COLO668 (cell line): ENCODE data around the gene BCAR1.
"Not testable (repeated sequence)": the region's sequence is repeated elsewhere in the genome, so short reads cannot be mapped to it uniquely, and the experiment has no call there.

ENCODE experiments used
- DNase-seq: peaks from one replicate; lab custom pipeline; 2025; ENCODE audit not compliant: unreplicated experiment; lab: John Stamatoyannopoulos, UW

Gene BCAR1, protein sequence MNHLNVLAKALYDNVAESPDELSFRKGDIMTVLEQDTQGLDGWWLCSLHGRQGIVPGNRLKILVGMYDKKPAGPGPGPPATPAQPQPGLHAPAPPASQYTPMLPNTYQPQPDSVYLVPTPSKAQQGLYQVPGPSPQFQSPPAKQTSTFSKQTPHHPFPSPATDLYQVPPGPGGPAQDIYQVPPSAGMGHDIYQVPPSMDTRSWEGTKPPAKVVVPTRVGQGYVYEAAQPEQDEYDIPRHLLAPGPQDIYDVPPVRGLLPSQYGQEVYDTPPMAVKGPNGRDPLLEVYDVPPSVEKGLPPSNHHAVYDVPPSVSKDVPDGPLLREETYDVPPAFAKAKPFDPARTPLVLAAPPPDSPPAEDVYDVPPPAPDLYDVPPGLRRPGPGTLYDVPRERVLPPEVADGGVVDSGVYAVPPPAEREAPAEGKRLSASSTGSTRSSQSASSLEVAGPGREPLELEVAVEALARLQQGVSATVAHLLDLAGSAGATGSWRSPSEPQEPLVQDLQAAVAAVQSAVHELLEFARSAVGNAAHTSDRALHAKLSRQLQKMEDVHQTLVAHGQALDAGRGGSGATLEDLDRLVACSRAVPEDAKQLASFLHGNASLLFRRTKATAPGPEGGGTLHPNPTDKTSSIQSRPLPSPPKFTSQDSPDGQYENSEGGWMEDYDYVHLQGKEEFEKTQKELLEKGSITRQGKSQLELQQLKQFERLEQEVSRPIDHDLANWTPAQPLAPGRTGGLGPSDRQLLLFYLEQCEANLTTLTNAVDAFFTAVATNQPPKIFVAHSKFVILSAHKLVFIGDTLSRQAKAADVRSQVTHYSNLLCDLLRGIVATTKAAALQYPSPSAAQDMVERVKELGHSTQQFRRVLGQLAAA

DNA sequence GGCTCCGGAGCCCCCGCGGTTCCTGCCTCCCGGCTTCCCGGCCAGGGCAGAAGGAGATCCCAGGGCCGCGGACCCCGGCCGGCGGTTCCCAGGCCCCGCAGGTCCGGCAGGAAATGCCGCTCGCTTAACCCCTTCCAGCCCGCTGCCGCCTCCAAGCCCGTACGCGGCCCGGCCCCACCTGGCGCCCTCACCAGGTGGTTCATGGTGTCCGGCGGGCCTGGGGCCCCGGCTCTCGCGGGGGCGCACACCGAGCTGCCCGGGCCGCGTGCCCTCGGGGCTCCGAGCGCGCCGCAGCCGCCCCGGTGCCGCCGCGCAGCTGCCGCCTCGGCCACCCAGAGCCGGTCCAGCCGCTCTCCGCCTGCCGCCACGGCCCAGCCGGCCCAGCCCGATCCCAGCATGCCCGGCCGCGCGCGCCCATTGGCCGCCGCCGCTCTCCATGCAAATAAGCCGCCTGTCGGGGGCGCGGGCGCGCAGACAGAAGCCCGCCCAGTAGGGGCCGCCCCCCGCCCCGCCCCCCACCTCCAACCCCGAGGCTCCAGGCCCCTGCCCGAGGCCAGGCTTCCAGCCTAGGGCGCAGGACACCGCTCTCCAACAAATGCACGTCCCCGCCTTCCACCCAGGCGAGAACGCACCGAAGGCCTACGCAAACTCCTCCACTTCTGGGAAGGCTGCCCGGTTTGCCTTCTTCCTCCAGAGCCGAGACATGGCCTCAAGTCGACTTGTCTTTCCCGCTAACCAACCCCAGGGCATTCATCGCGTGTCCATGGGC is at the start of gene BCAR1:
TSS of gene BCAR1 (minus strand) at position 345 of the 769 bp plus-strand sequence. CDS start at position 203, 142 bp downstream.
- DNase-seq = peak; percentile 90

DNA sequence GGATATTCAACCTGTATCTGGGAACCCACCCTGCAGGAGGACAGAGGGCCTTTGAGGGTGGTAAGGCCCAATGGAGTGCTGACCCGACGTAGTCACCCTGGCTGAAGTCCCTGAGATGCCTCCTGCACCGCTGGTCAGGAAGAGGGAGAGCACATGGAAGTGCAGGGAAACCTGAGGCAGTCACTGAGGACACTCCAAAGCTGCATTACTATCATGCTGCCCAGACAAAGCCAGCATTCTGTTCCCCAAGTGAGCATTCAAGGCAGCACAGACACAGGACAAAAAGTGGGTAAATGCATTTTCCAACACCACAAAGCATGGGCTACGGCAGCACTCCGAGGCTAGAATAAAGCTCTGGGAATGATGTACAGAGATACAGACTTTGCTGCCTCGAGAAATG is 46.8 kb upstream of the BCAR1 start:
- DNase-seq = no peak

DNA sequence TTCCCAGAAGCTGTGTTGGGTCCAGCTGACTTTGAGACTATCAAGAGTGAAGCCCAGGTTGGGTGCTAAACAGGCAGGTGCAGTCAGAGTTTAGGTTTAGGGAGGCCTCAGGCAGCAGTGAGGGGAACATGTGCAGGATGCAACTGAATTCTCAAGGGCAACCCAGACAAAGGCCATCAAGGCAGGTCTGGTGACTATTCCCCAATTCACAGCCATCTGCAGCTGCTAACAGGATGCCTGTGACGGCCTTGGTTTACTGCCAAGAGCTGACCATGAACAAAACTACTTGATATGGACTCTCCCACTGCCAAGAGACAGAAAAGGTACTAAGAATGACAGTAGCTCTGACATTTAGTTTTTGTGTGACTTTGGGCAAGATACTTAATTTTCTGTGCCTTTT is 45.2 kb upstream of the BCAR1 start:
- DNase-seq = no peak

DNA sequence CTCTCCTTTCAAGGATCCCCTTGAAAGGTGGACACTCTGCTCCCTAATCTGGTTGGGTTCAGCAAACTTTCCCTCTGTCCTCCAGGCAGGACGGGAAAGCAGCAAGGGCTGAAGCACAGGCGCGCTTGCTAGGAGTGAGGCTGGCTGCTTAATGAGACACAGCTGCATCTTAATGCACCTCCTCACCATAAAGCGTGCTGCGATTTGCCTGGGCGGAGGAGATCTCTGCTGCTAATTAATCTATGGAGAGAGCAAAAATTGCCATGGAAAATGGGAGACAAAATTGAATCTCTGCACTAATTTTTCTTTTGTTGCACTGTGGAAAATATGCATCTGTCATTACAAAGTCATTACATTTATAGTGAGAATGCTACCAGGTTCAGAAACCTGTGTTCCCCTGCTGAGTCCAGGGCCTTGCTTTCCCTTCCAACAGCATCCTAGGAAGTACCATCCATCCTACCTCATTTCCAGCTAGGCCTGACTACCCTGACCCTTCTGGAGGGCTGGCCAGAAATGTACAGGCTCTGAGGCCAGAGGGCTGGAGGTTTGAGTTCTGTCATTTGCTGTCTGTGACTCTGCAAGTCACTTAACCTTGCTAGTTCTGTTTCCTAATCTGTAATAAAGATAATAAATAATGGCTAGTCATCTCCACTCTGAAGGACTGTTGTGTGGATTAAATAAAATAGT is 43.5 kb upstream of the BCAR1 start:
- no peak for DNase-seq

DNA sequence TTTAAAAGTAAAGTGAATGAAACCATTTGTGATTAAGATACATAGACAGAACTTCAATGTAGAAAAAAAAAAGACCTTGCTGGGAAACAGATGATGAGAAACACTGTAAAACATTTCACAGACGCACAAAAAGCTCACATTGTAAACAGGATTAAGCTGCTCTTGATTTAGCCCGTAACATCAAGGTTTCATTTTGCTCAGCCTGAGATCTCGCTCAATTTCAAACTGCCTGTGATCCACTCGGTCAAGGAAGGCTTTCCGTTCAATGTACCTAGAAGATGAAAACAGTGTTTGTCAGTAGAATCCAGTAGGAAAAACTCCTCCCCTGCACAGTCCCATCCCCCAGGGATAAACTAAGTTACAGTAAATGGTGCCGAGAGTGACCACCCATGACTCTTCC is 42.3 kb upstream of the BCAR1 start:
- DNase-seq = no peak

DNA sequence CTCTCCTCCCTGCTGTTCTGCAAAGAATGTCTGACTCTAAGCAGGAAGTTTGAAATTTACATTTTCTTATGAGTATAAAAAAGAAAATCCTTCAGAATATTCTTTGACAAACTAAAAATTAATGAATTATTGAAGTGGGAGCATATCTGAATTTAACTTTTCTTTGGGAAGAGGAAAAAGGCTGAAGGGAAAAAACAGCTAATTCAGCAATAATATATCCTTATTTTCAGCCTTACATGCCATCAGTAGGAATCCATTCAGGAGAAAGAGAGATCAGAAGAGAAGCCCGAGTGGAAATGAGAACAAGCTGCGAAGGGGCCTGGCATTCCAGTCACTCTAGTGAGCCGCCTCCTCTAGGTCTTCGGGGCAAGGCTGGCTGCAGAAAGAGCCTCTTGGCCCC is 41.7 kb upstream of the BCAR1 start:
- DNase-seq = no peak

DNA sequence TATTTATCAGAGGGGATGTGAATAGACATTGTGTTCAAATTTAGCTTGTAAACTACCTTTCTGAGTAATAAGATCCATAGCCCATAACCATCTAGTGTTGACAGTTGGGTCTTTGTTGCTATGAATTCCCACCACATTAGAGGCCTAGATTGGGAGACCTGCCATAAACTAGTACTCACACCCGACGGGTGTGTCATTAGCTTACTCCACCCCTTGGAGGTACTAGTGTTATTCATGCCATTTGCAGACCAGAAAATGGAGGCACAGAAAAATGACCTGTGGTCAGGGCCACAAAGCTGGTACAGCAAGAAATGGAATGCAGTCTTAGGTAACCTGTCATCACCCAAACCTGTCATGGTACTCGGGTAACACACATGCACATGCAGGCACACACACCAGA is 41.3 kb upstream of the BCAR1 start:
- DNase-seq = no peak

DNA sequence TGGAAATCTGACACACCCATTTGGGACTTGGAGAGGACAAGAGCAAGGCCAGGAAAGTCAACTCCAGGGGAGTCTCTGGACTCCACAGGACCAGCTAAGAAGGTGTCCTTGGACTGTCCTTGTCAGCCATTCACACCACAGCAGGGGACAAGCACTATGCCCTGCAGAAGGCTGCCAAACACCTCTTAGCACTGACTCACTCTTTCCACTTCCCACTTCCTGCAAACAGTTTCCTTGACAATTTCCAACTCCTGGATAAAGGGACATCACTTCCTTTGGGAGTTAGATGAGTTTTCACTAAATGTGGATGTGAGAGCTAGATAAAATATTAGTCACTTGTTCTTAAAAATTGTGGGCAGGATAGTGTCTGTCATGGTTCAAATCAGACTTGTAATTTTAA is 37.8 kb upstream of the BCAR1 start:
- no peak for DNase-seq

DNA sequence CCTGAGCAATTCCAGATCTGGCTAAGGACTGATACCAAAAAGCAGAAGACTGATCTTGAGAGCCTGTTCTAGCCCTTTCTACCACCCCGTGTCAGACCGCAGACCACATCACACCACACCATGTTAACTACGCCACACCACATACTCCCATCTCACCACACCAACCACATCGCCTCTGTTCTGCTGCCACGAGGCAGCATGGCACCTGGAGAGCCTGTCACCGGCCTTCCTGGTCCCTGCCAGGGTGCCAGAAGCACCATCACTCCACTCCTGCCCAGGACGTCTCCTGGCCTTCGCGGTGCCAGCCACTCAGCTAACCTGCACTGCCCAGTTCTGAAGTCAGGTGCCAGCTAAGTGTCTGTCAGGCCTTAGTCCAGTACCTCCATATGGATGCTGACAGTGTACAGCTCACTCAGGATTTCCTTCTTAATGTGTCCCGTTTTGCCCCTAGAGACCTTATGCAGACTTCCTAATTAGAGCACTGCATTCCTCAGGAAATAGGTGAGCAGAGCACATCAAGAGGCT is 37.2 kb upstream of the BCAR1 start:
- no peak for DNase-seq

DNA sequence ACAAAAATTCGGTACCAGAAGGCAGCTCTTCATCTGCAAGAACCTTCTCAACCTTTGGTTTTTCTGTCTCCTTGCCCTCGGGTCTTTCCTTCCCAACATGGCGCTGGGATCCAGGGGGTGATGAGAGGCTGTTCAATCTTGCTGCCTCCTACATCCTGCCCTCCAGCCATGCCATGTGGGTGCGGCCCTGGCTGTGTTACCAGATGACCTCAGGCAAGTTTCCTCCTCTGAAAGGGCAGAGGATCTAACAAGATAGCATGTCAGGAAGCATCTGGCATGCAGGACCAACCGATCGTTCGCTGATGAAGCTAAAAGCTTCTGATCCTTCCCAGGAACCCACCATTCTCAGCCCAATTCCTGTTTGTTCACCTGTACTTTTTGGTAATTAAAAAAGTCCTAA is 36.8 kb upstream of the BCAR1 start:
- DNase-seq = no peak

DNA sequence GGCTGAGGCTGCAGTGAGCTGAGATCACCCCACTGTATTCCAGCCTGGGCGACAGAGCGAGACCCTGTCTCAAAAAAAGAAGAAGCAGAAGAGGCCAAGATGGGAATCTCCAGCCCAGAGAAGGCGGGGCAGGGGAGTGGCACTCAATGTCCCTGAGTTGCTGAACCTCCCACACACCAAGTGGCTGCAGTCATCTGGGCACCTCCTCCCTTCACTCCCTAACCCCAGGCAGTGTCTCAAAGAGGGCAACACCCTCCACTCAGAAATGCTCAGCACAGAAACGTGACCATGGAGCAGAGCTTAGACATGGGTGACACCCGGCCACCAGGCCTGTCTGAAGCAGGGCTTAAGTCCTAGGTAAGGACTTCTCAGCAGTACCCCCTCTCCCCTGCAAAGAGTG is 36.3 kb upstream of the BCAR1 start:
- no peak for DNase-seq

DNA sequence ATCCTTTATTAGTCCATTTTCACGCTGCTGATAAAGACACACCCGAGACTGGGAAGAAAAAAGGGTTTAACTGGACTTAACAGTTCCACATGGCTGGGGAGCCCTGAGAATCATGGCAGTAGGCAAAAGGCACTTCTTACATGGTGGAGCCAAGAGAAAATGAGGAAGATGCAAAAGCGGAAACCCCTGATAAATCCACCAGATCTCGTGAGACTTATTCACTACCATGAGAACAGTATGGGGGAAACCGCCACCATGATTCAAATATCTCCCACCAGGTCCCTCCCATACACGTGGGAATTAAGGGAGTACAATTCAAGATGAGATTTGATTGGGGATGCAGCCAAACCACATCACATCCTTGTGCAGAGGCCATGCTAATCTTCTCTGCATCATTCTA is 35.0 kb upstream of the BCAR1 start:
- DNase-seq = no peak

DNA sequence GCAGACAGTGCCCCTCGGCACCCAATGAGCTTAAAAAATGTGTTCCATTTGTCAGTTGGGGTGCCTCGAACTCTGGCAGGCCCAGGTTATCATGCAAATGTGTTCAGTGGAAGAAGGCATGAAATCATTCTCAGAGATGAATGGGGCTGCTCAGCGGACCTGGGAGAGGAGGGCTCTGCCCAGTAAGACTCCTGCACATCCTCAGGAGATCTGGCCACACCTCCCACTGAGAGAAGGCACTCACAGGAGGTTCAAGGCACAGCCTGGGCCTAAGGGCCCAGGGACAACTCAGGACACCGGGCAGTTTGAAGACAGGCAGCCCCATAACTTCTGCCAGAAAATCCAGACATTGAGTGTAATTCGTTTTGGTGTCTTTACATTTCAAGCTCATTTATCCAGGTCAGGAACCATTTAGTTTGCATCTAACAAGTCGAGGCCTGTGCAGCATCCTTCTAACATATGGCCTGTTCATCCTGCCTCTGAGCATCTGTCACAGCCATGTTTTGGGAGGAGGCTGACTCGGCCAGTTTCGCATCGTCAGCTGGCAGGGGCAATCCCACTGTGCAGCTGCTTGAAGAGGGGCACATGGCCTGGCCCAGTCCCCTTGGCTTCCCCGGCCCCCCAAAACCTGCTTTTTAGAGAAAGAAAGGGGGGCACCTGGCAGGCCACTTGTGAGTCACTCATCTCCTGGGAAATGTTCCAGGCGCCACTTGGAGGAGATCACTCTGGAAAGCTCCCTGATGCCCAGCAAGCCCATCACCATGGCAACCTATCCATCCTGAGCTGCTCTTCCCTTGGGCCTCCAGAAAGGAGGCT is 31.2 kb upstream of the BCAR1 start:
- DNase-seq = no peak

DNA sequence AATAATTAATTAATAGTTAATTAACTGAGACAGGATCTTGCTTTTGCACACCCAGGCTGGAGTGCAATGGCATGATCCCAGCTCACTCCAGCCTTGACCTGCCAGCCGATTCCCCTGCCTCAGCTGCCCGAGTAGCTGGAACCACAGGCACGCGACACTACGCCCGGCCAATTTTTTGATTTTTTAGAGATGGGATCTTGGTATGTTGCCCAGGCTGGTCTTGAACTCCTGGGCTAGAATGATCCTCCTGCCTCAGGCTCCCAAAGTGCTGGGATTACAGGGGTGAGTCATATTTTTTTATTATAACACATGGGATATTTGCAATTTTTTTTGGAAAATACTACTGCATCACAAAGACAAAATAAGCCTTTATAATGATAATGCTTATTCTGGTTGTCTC is 30.4 kb upstream of the BCAR1 start:
- no peak for DNase-seq

DNA sequence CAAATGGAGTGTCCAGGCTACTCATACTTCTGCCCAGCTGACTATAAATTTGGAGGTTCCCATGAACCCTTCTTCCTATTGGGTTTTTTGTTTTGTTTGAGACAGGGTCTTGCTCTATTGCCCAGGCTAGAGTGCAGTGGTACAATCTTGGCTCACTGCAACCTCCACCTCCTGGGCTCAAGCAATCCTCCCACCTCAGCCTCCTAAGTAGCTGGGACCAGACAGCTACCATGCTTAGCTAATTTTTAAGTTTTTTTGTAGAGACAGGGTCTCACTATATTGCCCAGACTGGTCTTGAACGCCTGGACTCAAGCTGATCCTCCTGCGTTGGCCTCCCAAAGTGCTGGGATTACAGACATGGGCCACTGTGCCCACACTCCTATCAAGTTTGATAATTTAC is 29.6 kb upstream of the BCAR1 start:
- DNase-seq = not testable (repeated sequence)

DNA sequence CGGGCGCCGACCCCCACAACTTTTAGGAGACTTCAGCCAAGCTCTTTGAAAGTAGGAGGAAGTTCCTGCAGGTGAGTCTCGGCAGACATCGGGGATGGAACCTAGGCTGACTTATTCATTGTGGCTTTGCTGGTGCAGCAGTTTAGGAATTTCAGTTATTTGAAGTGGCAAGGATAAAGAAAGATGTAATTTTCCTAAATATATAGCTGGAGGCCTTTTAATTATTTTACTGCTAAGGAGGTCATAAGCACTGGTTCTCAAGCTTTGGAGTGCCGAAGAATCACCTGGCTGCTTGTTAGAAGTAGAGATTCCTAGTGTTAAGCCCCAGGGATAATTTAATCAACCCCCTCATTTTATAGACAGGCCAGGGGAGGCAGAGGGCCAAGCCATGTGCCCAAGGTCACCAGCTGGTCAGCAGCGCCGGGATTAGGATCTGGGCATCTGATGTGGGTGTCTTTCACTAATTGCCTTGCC is 28.9 kb upstream of the BCAR1 start:
- no peak for DNase-seq

DNA sequence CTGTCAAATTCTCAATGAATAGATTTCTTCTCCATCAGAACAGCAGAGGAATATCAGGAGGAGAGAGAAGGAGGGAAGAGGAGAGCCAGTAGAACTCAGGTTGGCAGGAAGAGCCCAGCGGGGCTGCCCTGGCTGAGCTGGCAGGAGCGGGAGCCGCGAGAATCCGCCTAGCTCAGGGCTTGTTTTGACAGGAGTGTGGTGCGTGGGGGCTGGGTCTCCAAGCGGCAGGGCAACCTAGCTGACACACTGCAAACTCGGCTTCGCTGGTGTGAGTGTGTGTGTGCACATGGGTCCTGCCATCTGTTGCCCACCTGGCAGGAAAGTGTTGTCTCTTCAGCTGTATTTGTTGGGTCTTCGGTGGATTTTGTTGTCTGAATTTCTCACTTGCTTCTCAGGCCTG is 27.9 kb upstream of the BCAR1 start:
- peak; percentile 34 for DNase-seq

DNA sequence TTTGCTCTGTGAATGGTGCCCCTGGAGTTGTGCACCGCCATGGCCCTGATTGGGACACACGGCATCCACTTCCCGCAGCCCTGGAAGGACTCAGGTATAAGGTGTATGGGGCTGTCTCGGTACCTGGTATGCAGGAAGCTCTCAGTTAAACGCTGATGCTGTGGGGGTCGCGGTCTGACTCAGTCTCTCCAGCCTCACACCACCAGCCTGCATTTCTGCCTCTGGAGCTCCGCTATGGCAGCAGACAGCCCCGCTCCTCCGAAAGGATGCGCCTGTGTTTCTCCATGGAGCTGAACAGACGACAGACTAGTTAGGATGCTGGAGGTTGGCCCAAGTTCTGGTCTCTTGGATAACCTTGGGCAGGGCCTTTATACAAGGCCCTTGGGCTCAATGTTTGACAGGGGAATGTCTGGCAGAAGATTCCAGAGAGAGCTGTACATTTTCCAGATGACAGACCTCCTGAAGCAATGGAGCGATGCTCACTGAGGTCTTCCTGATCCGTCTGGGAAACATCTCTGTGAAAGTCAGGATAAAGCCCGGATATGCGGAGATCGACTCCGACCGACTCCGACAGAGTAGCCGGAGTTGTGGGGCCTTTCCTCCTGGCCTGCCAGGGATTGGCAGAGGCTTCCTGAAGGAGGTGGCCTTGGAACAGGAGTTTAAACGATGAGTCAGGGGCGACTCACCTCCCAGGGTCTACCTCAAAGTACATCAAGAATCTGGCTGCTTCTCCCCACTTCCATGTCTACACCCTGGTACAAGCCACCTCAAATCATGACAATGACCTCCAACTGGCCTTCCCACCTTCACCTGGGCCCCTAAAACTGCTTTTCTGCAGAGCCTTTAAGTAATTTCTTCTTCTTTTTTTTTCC is 21.9 kb upstream of the BCAR1 start:
- no peak for DNase-seq

DNA sequence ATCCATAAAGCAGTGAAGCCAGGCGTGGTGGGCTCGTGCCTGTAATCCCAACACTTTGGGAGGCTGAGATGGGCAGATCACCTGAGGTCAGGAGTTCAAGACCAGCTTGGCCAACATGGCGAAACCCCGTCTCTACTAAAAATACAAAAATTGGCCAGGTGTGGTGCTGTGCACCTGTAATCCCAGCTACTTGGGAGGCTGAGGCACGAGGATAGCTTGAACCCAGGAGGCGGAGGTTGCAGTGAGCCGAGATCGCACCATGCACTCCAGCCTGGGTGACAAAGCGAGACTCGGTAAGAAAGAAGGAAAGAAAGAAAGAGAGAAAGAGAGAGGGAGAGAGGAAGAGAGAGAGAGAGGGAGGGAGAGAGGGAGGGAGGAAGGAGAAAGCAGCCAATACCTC is 21.2 kb upstream of the BCAR1 start:
- not testable (repeated sequence) for DNase-seq
